Measurements from ENCODE around the gene NBPF3.

Gene NBPF3

GRCh38 chr1:21510113-21510493 is 70.2 kb downstream of the NBPF3 start:
- H3K4me2 ChIP-seq (ENCODE audit: low read length) = no peak overlapping the region
- no peaks in the 10 kb centered on the region for H3K79me2 ChIP-seq (ENCODE audit: control insufficient read depth, insufficient read depth, low read length, poor library complexity)
- no peak overlapping the region for H3K4me3 ChIP-seq (ENCODE audit: low read depth, low read length)
- H3K79me1 ChIP-seq (ENCODE audit: low read length) = no peaks in the 10 kb centered on the region
- H3K27ac ChIP-seq (ENCODE audit: low read depth, low read length) = no peak overlapping the region
- H3K9me3 ChIP-seq (ENCODE audit: insufficient read depth, low read depth, low read length) = no peaks in the 10 kb centered on the region
- H4K8ac ChIP-seq (ENCODE audit: low read depth, low read length) = no peak overlapping the region
- no peak overlapping the region for H2BK12ac ChIP-seq (ENCODE audit: low read length)
- H2BK120ac ChIP-seq (ENCODE audit: insufficient read depth, low read length, poor library complexity) = no peak overlapping the region
- H3K36me3 ChIP-seq (ENCODE audit: control insufficient read depth in 1 of 2, insufficient read depth in 2 of 2, low read length in 2 of 2) = no peaks in the 10 kb centered on the region
- no peak overlapping the region for H2AK5ac ChIP-seq (ENCODE audit: low read length)
- H3K9ac ChIP-seq (ENCODE audit: low read length) = no peak overlapping the region
- H2AFZ ChIP-seq (ENCODE audit: insufficient read depth, low read length, poor library complexity) = no peak overlapping the region
- H3K23ac ChIP-seq (ENCODE audit: low read length) = no peak overlapping the region
- H3K18ac ChIP-seq (ENCODE audit: low read length) = no peak overlapping the region
- H3K14ac ChIP-seq (ENCODE audit: low read length) = no peak overlapping the region
- H3K27me3 ChIP-seq (ENCODE audit: insufficient read depth, low read length) = no peaks in the 10 kb centered on the region
- no peak overlapping the region for H4K12ac ChIP-seq (ENCODE audit: low read depth, low read length)
- H3K4me1 ChIP-seq (ENCODE audit: control insufficient read depth in 1 of 2, insufficient read depth in 2 of 2, low read length in 2 of 2) = peaks cover 17 to 18% of the 10 kb centered on the region in 2 experiments
- no peak overlapping the region for H2BK5ac ChIP-seq (ENCODE audit: low read depth, low read length, poor library complexity)
- H4K91ac ChIP-seq (ENCODE audit: low read depth, low read length) = no peak overlapping the region
- no CpG with 5 or more reads among the region's 12 CpGs for WGBS (ENCODE audit: extremely low coverage, insufficient coverage, insufficient read length)
- no peak for DNase-seq
- H3K4ac ChIP-seq (ENCODE audit: low read depth, low read length) = no peak overlapping the region

- Histone ChIP-seq H3K9me3 (ENCODE audit: insufficient read depth, low read depth, low read length) (no peaks in the 10 kb centered on the region), H3K4me1 (ENCODE audit: control insufficient read depth in 1 of 2, insufficient read depth in 2 of 2, low read length in 2 of 2) (peaks cover 17 to 18% of the 10 kb centered on the region in 2 experiments), H3K4ac (ENCODE audit: low read depth, low read length) (no peak overlapping the region)
Observed at GRCh38 chr1:21510885-21511578, 71.1 kb downstream of the NBPF3 start.

GRCh38 chr1:21511579-21512522 is 71.9 kb downstream of the NBPF3 start:
- Histone ChIP-seq H3K9me3 (ENCODE audit: insufficient read depth, low read depth, low read length) (no peaks in the 10 kb centered on the region), H2BK120ac (ENCODE audit: insufficient read depth, low read length, poor library complexity) (no peak overlapping the region), H3K27me3 (ENCODE audit: insufficient read depth, low read length) (no peaks in the 10 kb centered on the region), H3K79me1 (ENCODE audit: low read length) (no peaks in the 10 kb centered on the region), H3K36me3 (ENCODE audit: control insufficient read depth in 1 of 2, insufficient read depth in 2 of 2, low read length in 2 of 2) (no peaks in the 10 kb centered on the region), H2BK5ac (ENCODE audit: low read depth, low read length, poor library complexity) (no peak overlapping the region), H4K8ac (ENCODE audit: low read depth, low read length) (no peak overlapping the region), H3K4me3 (ENCODE audit: low read depth, low read length) (no peak overlapping the region), H2BK12ac (ENCODE audit: low read length) (no peak overlapping the region), H3K4me1 (ENCODE audit: control insufficient read depth in 1 of 2, insufficient read depth in 2 of 2, low read length in 2 of 2) (peaks cover 17 to 18% of the 10 kb centered on the region in 2 experiments), H3K4me2 (ENCODE audit: low read length) (no peak overlapping the region), H3K27ac (ENCODE audit: low read depth, low read length) (no peak overlapping the region), H2AFZ (ENCODE audit: insufficient read depth, low read length, poor library complexity) (no peak overlapping the region), H3K9ac (ENCODE audit: low read length) (no peak overlapping the region), H3K4ac (ENCODE audit: low read depth, low read length) (no peak overlapping the region), H4K12ac (ENCODE audit: low read depth, low read length) (no peak overlapping the region), H3K18ac (ENCODE audit: low read length) (no peak overlapping the region), H2AK5ac (ENCODE audit: low read length) (no peak overlapping the region), H3K23ac (ENCODE audit: low read length) (no peak overlapping the region), H4K91ac (ENCODE audit: low read depth, low read length) (no peak overlapping the region), H3K79me2 (ENCODE audit: control insufficient read depth, insufficient read depth, low read length, poor library complexity) (no peaks in the 10 kb centered on the region), H3K14ac (ENCODE audit: low read length) (no peak overlapping the region)
- no CpG with 5 or more reads among the region's 11 CpGs for WGBS (ENCODE audit: extremely low coverage, insufficient coverage, insufficient read length)
- DNase-seq = peak; percentile 91 to 94

More at GRCh38 chr1:21510885-21511578, 71.1 kb downstream of the NBPF3 start:
- Histone ChIP-seq H4K91ac (ENCODE audit: low read depth, low read length) (no peak overlapping the region), H2AFZ (ENCODE audit: insufficient read depth, low read length, poor library complexity) (no peak overlapping the region), H3K4me3 (ENCODE audit: low read depth, low read length) (no peak overlapping the region), H3K18ac (ENCODE audit: low read length) (no peak overlapping the region), H2BK5ac (ENCODE audit: low read depth, low read length, poor library complexity) (no peak overlapping the region), H4K12ac (ENCODE audit: low read depth, low read length) (no peak overlapping the region), H3K23ac (ENCODE audit: low read length) (no peak overlapping the region), H3K9ac (ENCODE audit: low read length) (no peak overlapping the region), H3K4me2 (ENCODE audit: low read length) (no peak overlapping the region), H3K79me1 (ENCODE audit: low read length) (no peaks in the 10 kb centered on the region), H3K79me2 (ENCODE audit: control insufficient read depth, insufficient read depth, low read length, poor library complexity) (no peaks in the 10 kb centered on the region), H3K14ac (ENCODE audit: low read length) (no peak overlapping the region), H2BK120ac (ENCODE audit: insufficient read depth, low read length, poor library complexity) (no peak overlapping the region), H2AK5ac (ENCODE audit: low read length) (no peak overlapping the region), H3K27ac (ENCODE audit: low read depth, low read length) (no peak overlapping the region), H3K36me3 (ENCODE audit: control insufficient read depth in 1 of 2, insufficient read depth in 2 of 2, low read length in 2 of 2) (no peaks in the 10 kb centered on the region), H3K27me3 (ENCODE audit: insufficient read depth, low read length) (no peaks in the 10 kb centered on the region), H4K8ac (ENCODE audit: low read depth, low read length) (no peak overlapping the region), H2BK12ac (ENCODE audit: low read length) (no peak overlapping the region)
- DNase-seq = peak in 1 of 2 donors; percentile 28
- no CpG with 5 or more reads among the region's 9 CpGs for WGBS (ENCODE audit: extremely low coverage, insufficient coverage, insufficient read length)

GRCh38 chr1:21514245-21514644 is 74.3 kb downstream of the NBPF3 start:
- no peak overlapping the region for H4K91ac ChIP-seq (ENCODE audit: low read depth, low read length)
- H3K9ac ChIP-seq (ENCODE audit: low read length) = no peak overlapping the region
- DNase-seq = no peak
- no peak overlapping the region for H2AFZ ChIP-seq (ENCODE audit: insufficient read depth, low read length, poor library complexity)
- H2AK5ac ChIP-seq (ENCODE audit: low read length) = no peak overlapping the region
- no peak overlapping the region for H4K8ac ChIP-seq (ENCODE audit: low read depth, low read length)
- no CpG with 5 or more reads among the region's 5 CpGs for WGBS (ENCODE audit: extremely low coverage, insufficient coverage, insufficient read length)
- no peak overlapping the region for H2BK12ac ChIP-seq (ENCODE audit: low read length)
- no peaks in the 10 kb centered on the region for H3K79me2 ChIP-seq (ENCODE audit: control insufficient read depth, insufficient read depth, low read length, poor library complexity)
- H3K9me3 ChIP-seq (ENCODE audit: insufficient read depth, low read depth, low read length) = no peaks in the 10 kb centered on the region
- peaks cover 13 to 14% of the 10 kb centered on the region in 2 experiments for H3K4me1 ChIP-seq (ENCODE audit: control insufficient read depth in 1 of 2, insufficient read depth in 2 of 2, low read length in 2 of 2)
- H3K14ac ChIP-seq (ENCODE audit: low read length) = no peak overlapping the region
- H2BK5ac ChIP-seq (ENCODE audit: low read depth, low read length, poor library complexity) = no peak overlapping the region
- H4K12ac ChIP-seq (ENCODE audit: low read depth, low read length) = no peak overlapping the region
- no peak overlapping the region for H3K18ac ChIP-seq (ENCODE audit: low read length)
- H3K4ac ChIP-seq (ENCODE audit: low read depth, low read length) = no peak overlapping the region
- H3K36me3 ChIP-seq (ENCODE audit: control insufficient read depth in 1 of 2, insufficient read depth in 2 of 2, low read length in 2 of 2) = no peaks in the 10 kb centered on the region
- H3K23ac ChIP-seq (ENCODE audit: low read length) = no peak overlapping the region
- H3K27ac ChIP-seq (ENCODE audit: low read depth, low read length) = no peak overlapping the region
- no peak overlapping the region for H3K4me2 ChIP-seq (ENCODE audit: low read length)
- no peaks in the 10 kb centered on the region for H3K27me3 ChIP-seq (ENCODE audit: insufficient read depth, low read length)
- no peak overlapping the region for H2BK120ac ChIP-seq (ENCODE audit: insufficient read depth, low read length, poor library complexity)
- no peak overlapping the region for H3K4me3 ChIP-seq (ENCODE audit: low read depth, low read length)
- no peaks in the 10 kb centered on the region for H3K79me1 ChIP-seq (ENCODE audit: low read length)

All from trophoblast cell (in vitro differentiated cells and primary cell).